A673 (cell line): Measurements from ENCODE around the gene STYK1. TPM values are rescaled to one million over a fixed set of nuclear protein-coding genes. Genes with fewer than 3 reads are reported as not detected.

ENCODE experiments used
- BruUV-seq: library from RNA; stranded (reverse); fragments of 400-500 nt; replicated peaks from 2 replicates; lab custom pipeline; 2021; lab: Mats Ljungman, UMichigan
- CTCF ChIA-PET: fragments of 300-600 bp; sonication (Branson Sonifier 250); formaldehyde crosslinking; loops from one replicate; lab custom pipeline; 2022; ENCODE audit warnings: antibody characterized with exemption; lab: Charles Lee
- POLR2A ChIA-PET: fragments of 300-600 bp; sonication (Branson Sonifier 250); formaldehyde crosslinking; loops from one replicate; lab custom pipeline; 2022; ENCODE audit warnings: antibody characterized with exemption; ENCODE audit not compliant: low non-redundant PET; lab: Charles Lee
- DNase-seq: peaks from one replicate; pipeline ENCODE4 v3.0.0-alpha.2; 2015; ENCODE audit warnings: low spot score
- H3K27ac ChIP-seq: fragments of 200-600 bp; sonication (generic); 2 replicates; pipeline ENCODE4 v1.5.1; 2016; ENCODE audit warnings: mixed run types, low read depth, mild to moderate bottlenecking, mixed read lengths, antibody characterized with exemption, low read length; ENCODE audit not compliant: poor library complexity, severe bottlenecking
- H3K27me3 ChIP-seq: fragments of 200-600 bp; sonication (generic); replicated peaks from 2 replicates; pipeline ENCODE4 v1.6.1; 2017; ENCODE audit warnings: mixed run types, low read depth, mild to moderate bottlenecking, mixed read lengths, antibody characterized with exemption, low read length; ENCODE audit not compliant: insufficient read depth, poor library complexity
- H3K36me3 ChIP-seq: fragments of 200-600 bp; sonication (generic); 2 replicates; pipeline ENCODE4 v1.6.1; 2016; ENCODE audit warnings: mixed run types, mild to moderate bottlenecking, mixed read lengths, antibody characterized with exemption, low read length; ENCODE audit not compliant: insufficient read depth, poor library complexity, severe bottlenecking
- H3K4me1 ChIP-seq: fragments of 200-600 bp; sonication (generic); 2 replicates; pipeline ENCODE4 v1.6.1; 2017; ENCODE audit warnings: mixed run types, mild to moderate bottlenecking, mixed read lengths, antibody characterized with exemption, low read length; ENCODE audit not compliant: insufficient read depth, poor library complexity, severe bottlenecking
- H3K4me3 ChIP-seq: fragments of 200-600 bp; sonication (generic); 2 replicates; pipeline ENCODE4 v1.5.1; 2016; ENCODE audit warnings: low read depth, mixed run types, mild to moderate bottlenecking, mixed read lengths, low read length; ENCODE audit not compliant: poor library complexity, severe bottlenecking
- H3K9me3 ChIP-seq: fragments of 200-600 bp; sonication (generic); 2 replicates; pipeline ENCODE4 v1.6.1; 2016; ENCODE audit warnings: mixed run types, low read depth, mild to moderate bottlenecking, mixed read lengths, antibody characterized with exemption, low read length; ENCODE audit not compliant: poor library complexity, severe bottlenecking
- EZH2 ChIP-seq: fragments of 200-600 bp; sonication (generic); IDR thresholded peaks from 2 replicates; pipeline ENCODE4 v1.6.1; 2017; ENCODE audit warnings: borderline replicate concordance, low read depth, mild to moderate bottlenecking, mixed read lengths, antibody characterized with exemption, low read length; ENCODE audit not compliant: poor library complexity, severe bottlenecking
- intact Hi-C: fragments of 100-400 bp; cut with micrococcal nuclease; formaldehyde crosslinking; loops from one replicate; pipeline ENCODE4 v1.10.0; 2022; ENCODE audit not compliant: unreplicated experiment
- total RNA-seq: library from RNA; stranded (reverse); gene quantifications from 2 replicates; pipeline ENCODE4 v1.2.3, GENCODE V29; 2021
- TF ChIP-seq, protein P1 (sequence below): fragments of 300-800, 200-600 bp; sonication (generic); conservative IDR thresholded peaks from 2 replicates; pipeline ENCODE4 v1.5.1; 2017; ENCODE audit warnings: low read depth, mild to moderate bottlenecking, antibody characterized with exemption, low read length, moderate library complexity, mixed read lengths

STYK1 gene
- total RNA-seq, 1 experiment from 2014 or later: 0.77 TPM

DNA sequence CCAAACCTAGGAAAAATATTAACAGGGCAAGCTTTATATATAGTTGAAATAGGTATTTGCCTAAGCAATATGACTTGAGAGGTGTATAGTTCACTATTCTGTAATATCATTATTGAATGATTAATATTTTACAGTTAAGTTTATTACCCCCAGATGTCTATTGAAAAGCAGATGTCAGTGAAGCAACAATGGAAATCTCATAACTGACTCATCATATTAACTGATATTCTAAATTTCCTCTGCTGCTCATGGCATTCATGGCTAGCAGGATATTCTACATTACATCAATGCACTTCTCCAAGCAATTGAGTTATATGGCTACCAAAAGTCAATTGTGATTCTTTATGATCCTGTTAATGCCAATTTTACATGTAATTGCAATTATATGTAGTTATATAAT lies 50.7 kb downstream of the STYK1 start:
- Histone ChIP-seq H3K27me3 (no peaks in the 10 kb centered on the region), H3K4me1 (no peaks in the 10 kb centered on the region), H3K36me3 (no peaks in the 10 kb centered on the region), H3K4me3 (no peak overlapping the region), H3K27ac (no peak overlapping the region), H3K9me3 (no peaks in the 10 kb centered on the region)
- DNase-seq: no peak
- ChIA-PET POLR2A (no interaction called here), CTCF (no interaction called here)
- TF ChIP-seq, protein P1, sequence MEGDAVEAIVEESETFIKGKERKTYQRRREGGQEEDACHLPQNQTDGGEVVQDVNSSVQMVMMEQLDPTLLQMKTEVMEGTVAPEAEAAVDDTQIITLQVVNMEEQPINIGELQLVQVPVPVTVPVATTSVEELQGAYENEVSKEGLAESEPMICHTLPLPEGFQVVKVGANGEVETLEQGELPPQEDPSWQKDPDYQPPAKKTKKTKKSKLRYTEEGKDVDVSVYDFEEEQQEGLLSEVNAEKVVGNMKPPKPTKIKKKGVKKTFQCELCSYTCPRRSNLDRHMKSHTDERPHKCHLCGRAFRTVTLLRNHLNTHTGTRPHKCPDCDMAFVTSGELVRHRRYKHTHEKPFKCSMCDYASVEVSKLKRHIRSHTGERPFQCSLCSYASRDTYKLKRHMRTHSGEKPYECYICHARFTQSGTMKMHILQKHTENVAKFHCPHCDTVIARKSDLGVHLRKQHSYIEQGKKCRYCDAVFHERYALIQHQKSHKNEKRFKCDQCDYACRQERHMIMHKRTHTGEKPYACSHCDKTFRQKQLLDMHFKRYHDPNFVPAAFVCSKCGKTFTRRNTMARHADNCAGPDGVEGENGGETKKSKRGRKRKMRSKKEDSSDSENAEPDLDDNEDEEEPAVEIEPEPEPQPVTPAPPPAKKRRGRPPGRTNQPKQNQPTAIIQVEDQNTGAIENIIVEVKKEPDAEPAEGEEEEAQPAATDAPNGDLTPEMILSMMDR: no peak
- TF ChIP-seq EZH2: no peak
- no TSS peak for BruUV-seq
- intact Hi-C loops: no loop called here

DNA sequence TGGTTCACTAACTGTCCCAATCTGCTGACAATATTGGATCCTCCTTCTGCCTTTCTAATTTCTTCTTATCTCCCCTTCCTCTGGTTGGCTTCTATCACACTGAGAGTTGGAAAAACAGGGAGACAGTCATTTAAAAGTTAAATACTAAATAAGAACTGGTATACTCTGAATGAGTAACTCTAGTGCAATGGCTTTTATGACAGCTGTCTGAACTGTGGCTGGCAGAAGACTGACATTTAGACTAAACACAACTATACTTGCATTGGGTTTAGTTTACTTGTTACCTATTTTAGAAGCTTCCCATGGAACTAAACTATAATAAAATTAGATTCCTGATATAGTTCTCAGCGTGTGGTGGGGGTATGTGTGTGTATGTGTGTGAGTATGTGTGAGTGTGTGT lies 52.6 kb downstream of the STYK1 start:
- no peaks in the 10 kb centered on the region for H3K36me3 ChIP-seq
- DNase-seq: no peak
- H3K4me3 ChIP-seq: no peak overlapping the region
- H3K4me1 ChIP-seq: no peaks in the 10 kb centered on the region
- no peaks in the 10 kb centered on the region for H3K27me3 ChIP-seq
- TF ChIP-seq EZH2: no peak
- intact Hi-C loops: no loop called here
- POLR2A ChIA-PET: no interaction called here
- CTCF ChIA-PET: no interaction called here
- no peak overlapping the region for H3K27ac ChIP-seq
- no peaks in the 10 kb centered on the region for H3K9me3 ChIP-seq
- no TSS peak for BruUV-seq

DNA sequence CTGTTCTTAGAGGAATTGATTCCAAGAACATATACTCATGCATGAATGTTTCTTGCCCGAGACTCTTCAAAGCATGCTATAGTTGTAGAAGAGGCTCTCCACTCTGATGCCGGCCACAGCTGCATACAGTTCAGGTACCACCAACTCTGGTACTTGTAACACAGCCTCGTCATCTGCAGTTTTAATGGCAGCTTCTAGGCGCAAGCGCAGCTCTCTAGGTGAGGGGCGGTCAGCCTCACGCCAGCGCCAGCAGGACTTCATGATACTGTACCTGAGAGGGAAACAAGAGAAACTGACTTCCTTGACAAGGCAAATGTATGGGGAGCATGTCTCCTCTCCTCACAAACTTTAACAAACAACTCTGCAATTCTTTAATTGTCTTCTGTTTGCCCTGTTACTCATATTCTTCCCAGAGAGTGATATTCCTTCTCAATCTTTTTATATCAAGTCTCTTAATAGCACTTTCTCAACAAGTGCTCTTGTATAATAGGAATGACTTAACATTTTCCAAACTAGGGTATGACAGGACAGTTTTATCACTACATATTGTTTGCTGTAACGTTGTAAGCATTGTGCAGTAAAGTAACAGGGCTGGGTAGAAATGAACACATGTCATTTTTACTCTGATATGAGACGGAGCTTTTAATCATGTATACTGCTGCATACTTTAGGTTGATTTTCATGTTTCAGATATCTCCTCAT lies 53.6 kb downstream of the STYK1 start:
- intact Hi-C loops: no loop called here
- no peak for DNase-seq
- ChIA-PET POLR2A (no interaction called here), CTCF (no interaction called here)
- Histone ChIP-seq H3K4me1 (no peaks in the 10 kb centered on the region), H3K4me3 (no peak overlapping the region), H3K36me3 (no peaks in the 10 kb centered on the region), H3K27me3 (no peaks in the 10 kb centered on the region), H3K27ac (no peak overlapping the region), H3K9me3 (no peaks in the 10 kb centered on the region)
- no peak for TF ChIP-seq EZH2
- TF ChIP-seq, protein P1: no peak
- BruUV-seq: no TSS peak

DNA sequence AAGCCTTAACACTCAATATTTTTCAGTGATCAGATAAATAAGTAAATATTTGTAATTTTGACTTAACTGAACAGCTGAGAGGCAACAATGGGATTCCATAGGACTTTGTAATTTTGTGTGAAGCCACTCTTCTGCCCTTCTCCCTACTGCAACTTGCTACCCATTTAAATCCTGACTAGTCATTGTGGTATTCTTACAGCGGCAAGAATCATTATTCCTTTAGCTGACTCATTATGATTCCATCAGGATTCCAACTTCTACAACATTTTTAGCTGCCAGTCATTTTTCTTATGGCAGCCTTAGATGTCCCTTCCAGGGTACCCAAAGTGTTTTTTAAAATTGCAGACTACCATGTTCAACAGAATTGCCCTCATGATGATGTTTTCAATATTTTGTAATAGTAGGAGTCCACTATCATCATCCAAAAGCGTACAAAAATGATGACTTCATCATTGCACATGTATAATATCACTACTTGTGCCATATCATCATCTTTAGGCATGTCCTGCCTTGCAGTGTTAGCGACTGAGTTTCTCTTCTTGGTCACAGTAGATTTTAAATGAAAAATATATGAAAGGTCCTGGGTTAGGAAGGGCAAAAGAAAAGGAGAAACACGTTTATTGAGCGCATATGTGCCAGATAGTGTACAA lies 55.4 kb downstream of the STYK1 start:
- Histone ChIP-seq H3K9me3 (no peaks in the 10 kb centered on the region), H3K27me3 (no peaks in the 10 kb centered on the region), H3K36me3 (no peaks in the 10 kb centered on the region), H3K4me3 (no peak overlapping the region), H3K4me1 (no peaks in the 10 kb centered on the region), H3K27ac (no peak overlapping the region)
- TF ChIP-seq, protein P1: no peak
- no peak for TF ChIP-seq EZH2
- ChIA-PET POLR2A (no interaction called here), CTCF (no interaction called here)
- intact Hi-C loops: loop anchor here (5.0 kb wide), 1 partner anchor 54 kb away; the partner anchor contains the start of gene STYK1
- BruUV-seq: no TSS peak
- DNase-seq: no peak
